Hippocampal formation (tissue), 2 donors: ENCODE results near the gene RPS6KA2.

ENCODE experiments used
- DNase-seq, 2 donors: peaks; one replicate each; lab custom pipeline; 2025; lab: John Stamatoyannopoulos, UW

The RPS6KA2 gene

GRCh38 chr6:166448432-166448831 lies 178.6 kb downstream of the RPS6KA2 start:
- no peak for DNase-seq

DNA sequence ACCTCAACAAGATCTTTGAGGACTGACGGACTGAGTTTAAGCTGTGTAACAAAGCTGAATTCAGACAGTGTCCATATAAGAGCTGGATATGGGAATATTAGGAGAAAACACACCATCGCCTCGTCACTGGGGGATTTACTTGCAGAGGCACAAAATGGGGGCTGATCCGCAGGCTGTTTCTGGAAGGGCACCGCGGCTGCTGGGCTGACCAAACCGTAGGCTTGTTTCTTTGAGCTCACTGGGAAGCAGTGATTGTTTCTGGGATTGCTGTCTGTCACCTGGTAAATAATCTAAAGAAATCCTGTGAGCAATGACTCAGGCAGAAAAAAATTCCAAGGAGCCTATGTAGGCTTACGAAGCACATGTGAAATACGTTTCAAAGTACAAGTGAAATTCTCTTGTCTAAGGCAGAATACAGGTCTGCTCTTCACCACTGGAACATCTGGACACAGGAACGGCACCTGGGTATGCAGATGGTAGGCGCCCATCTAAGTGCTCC lies 180.4 kb downstream of the RPS6KA2 start:
- DNase-seq: no peak

DNA sequence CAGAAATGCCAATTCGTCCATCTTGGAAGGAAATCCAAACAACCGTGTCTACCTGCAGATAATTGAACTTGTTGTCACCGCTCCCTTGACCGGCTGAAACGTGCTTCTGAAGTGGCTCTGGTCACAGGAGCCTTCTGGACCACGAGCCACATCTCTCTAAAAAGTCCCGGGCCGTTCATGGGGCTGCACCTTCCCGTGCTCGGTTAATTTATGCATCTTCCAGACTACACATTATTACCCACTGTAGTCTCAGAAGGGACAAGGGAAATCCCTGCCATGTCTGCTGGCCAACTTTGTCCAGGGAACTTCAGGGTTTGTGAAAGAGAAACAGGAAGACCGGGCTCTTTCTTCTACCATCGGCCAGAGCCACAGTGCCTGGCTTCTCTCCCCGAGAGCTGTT lies 180.9 kb downstream of the RPS6KA2 start:
- no peak for DNase-seq

GRCh38 chr6:166444446-166444845 lies 182.6 kb downstream of the RPS6KA2 start:
- no peak for DNase-seq

DNA sequence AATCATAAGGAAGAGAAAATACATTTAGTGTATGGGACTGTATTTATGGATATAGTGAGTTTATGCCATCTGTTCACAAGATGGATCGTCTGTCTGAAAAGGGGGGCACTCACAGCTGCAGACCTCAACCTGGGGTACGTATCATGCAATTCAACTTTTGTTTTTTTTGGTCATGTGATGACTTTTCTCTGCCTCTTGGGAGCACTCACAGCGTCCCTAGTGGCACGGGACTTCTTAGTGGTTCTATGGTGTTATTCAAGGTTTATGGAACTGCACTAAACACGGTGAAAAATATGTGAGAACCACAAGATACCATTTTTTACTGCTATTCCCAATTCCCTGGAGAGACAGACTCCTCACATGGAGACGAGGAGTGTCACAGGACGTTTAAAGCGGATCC lies 183.9 kb downstream of the RPS6KA2 start:
- no peak for DNase-seq

GRCh38 chr6:166442131-166442685 lies 184.8 kb downstream of the RPS6KA2 start:
- no peak for DNase-seq

DNA sequence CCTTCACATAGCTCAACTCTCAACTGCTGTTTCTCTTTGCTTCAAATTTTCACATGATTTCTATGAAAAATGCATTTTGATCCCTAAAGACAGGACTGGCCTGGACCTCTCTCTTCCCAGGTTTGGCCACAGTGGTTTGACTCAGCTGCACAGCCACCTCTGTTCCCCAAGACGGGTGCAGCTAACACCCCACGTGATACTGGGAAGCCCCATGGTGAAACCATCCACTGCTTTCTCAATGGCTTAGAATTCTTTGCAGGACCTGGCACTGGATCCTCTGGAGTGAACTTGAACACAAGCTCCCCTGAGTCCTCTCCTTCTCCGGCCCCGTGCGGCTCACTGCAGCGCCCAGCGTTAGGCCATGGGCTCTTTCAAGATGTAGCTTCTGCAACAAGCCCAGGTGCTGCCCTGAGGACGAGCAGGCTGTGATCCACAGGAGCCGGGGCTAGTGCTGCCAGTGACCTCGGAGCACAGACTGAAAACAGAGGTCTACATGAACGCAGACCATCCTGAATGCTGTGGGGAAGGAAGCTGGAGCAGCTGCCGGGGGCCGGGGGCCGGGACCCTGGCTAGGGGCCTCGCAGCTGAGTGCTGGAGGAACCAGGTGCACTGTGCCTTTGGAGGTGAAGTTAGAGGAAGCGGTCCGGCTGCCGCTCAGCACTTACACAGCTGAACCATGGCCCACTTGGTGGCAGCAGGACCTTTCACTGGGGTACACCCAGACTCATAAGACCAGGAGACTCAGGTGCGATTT lies 185.5 kb downstream of the RPS6KA2 start:
- DNase-seq: peak in 1 of 2 donors; percentile 24

DNA sequence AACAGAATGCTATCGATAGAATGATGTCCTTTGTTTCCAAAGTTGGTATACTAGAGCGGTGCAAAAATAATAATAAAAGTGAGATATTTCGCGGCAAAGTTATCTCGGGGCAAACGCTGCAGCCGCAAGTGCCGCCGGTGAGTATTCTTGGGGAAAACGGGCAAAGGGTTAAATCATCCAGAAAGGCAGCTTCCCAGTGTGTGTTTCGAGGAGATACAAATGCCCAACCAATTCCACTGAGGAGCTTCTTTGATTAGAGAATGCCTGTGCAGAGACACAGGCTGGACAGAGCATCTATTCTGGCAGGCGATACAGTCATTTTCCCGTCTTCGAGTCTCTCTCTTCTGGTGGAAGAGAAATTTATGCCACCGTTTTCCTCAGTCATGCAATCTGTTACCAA lies 186.3 kb downstream of the RPS6KA2 start:
- DNase-seq: peak in 1 of 2 donors; percentile 28

DNA sequence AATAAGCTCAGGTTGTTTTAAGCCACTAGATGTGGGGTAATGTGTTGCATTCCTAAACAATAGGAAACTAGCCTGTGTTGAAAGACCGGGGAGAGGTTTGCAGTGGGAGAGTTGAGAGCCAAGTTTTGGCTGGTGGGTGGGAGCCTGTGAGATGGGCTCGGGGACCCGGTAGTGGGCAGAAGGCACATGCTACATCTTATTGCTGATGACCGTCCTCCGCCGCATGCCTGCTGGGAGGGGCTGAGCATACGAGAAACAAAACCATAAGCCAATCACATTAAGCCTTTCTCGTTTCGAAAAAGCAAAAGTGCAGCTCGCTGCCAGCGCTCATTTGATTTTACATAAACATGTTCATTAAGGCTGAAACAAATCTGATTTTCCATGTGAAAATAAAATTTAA lies 186.9 kb downstream of the RPS6KA2 start:
- no peak for DNase-seq

- no peak for DNase-seq
Measured at GRCh38 chr6:166439366-166440091, 187.5 kb downstream of the RPS6KA2 start.

GRCh38 chr6:166438211-166438861 lies 188.7 kb downstream of the RPS6KA2 start:
- no peak for DNase-seq

- DNase-seq: no peak
Measured at GRCh38 chr6:166437661-166438060, 189.4 kb downstream of the RPS6KA2 start.

- DNase-seq: no peak
Measured at GRCh38 chr6:166436195-166437139, 190.6 kb downstream of the RPS6KA2 start.

- no peak for DNase-seq
Measured at GRCh38 chr6:166435574-166435973, 191.5 kb downstream of the RPS6KA2 start.

GRCh38 chr6:166434336-166434735 lies 192.7 kb downstream of the RPS6KA2 start:
- no peak for DNase-seq

DNA sequence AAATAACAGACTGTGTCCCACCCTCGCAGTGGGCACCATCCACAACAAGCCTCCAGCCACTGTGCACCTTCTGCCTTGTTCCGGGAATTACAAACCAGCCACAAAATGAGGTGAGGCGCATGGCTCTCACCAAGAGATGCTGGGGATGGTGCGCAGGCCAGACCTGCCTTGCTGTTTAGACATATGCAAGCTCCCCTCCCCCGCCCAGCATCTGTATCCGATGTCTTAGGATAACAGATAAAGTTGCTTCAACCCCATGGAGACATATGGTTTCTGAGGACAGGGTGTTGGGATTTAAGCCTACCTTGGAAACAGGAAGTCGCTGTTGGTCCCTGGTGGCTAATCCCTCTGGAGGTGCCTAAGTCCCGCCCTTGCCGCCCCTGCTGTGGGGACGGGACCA lies 194.0 kb downstream of the RPS6KA2 start:
- DNase-seq: no peak

- no peak for DNase-seq
Measured at GRCh38 chr6:166430269-166430668, 196.8 kb downstream of the RPS6KA2 start.

DNA sequence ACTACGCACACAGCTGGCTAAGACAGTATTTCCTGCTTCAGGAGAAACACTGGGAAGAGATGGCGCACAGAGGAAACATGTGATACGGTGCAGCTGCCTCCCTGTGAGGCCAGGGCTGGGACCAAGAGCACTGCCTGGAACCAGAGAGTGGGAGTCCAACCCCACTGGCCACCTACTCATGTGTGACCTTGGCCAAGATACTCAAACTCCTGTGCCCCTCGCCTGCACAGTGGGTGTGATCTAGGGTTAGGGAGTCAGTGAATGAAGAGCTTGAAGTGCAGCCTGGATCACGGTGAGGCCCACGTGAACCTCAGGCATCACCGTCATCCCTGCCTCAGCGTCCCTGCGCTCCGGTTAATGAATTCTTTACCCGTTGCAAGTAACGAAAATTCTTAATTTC lies 202.6 kb downstream of the RPS6KA2 start:
- DNase-seq: no peak

DNA sequence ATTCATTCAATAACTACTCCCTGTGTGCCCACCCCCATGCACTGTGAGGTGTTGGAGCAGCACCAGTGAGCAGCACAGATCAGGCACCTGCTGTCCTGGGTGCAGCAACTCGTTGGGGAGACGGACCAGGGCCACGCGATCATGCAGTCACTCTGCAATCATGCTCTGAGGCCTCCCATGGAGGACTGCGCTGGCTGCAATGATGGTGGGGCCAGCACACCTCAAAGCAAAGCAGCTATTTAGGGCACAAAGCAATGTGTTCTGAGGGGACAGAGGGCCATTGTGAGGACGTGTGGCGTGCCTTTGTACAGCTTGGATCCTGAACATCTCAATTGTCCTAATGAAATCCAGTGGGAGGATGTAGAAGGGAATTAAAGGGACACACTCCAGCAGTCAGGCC lies 203.3 kb downstream of the RPS6KA2 start:
- DNase-seq: peak; percentile 71 to 78

- no peak for DNase-seq
Measured at GRCh38 chr6:166423051-166423745, 203.9 kb downstream of the RPS6KA2 start.
